ENCODE measurements around the gene SPC24. TPM values are rescaled to one million over a fixed set of nuclear protein-coding genes. Genes with fewer than 3 reads are reported as not detected.

Gene SPC24
- total RNA-seq, 1 donor from 2014 or later, result 3.2 TPM

GRCh38 chr19:11192957-11193939, 37.7 kb upstream of the SPC24 start:
- Histone ChIP-seq H3K79me2 (ENCODE audit: insufficient read depth, low read length) (peaks cover 41% of the 10 kb centered on the region), H3K9me3 (ENCODE audit: insufficient read depth, low read depth, low read length) (no peaks in the 10 kb centered on the region), H3K4me1 (ENCODE audit: insufficient read depth, low read length) (peaks cover 27% of the 10 kb centered on the region), H3K9ac (ENCODE audit: low read length) (no peak overlapping the region), H4K20me1 (ENCODE audit: insufficient read depth, low read length) (peaks cover 15% of the 10 kb centered on the region), H3K36me3 (ENCODE audit: insufficient read depth, low read length) (peaks cover 3% of the 10 kb centered on the region), H3K4me2 (ENCODE audit: low read length) (no peak overlapping the region), H2AFZ (ENCODE audit: low read depth, low read length) (no peak overlapping the region), H3K27me3 (ENCODE audit: insufficient read depth, low read length) (no peaks in the 10 kb centered on the region), H3K4me3 (ENCODE audit: insufficient read depth, low read depth, low read length) (no peak overlapping the region), H3K27ac (ENCODE audit: low read depth, low read length) (no peak overlapping the region)
- no peak for TF ChIP-seq CTCF (IDR thresholded peaks at IDR 0.05; ENCODE audit: insufficient read depth, low read depth, low read length)
- no peak for TF ChIP-seq EZH2 (IDR thresholded peaks at IDR 0.05; ENCODE audit: insufficient read depth, low read length)
- peaks cover 3% of the 10 kb centered on the region for H3K9me3 Mint-ChIP-seq (ENCODE audit: unreplicated experiment)
- H3K4me3 Mint-ChIP-seq (ENCODE audit: unreplicated experiment), result no peak overlapping the region
- DNase-seq (ENCODE audit: low read depth) (no peak), FAIRE-seq (no peak)
- no peaks in the 10 kb centered on the region for H3K27me3 Mint-ChIP-seq (ENCODE audit: low read depth, unreplicated experiment)
- H3K36me3 Mint-ChIP-seq (ENCODE audit: low read depth, unreplicated experiment), result peaks cover 13% of the 10 kb centered on the region
- H3K4me1 Mint-ChIP-seq (ENCODE audit: low read depth, unreplicated experiment), result peaks cover 5% of the 10 kb centered on the region
- no peak overlapping the region for H3K27ac Mint-ChIP-seq (ENCODE audit: unreplicated experiment)

- peaks cover 5% of the 10 kb centered on the region for H3K36me3 ChIP-seq (ENCODE audit: insufficient read depth, low read length)
- peaks cover 24% of the 10 kb centered on the region for H3K4me1 ChIP-seq (ENCODE audit: insufficient read depth, low read length)
- TF ChIP-seq EZH2 (IDR thresholded peaks at IDR 0.05; ENCODE audit: insufficient read depth, low read length) (no peak), CTCF (IDR thresholded peaks at IDR 0.05; ENCODE audit: insufficient read depth, low read depth, low read length) (no peak)
- peak overlapping the region; percentile 7 for H3K4me2 ChIP-seq (ENCODE audit: low read length)
- Mint-ChIP-seq H3K9me3 (ENCODE audit: unreplicated experiment) (peaks cover 3% of the 10 kb centered on the region), H3K4me1 (ENCODE audit: low read depth, unreplicated experiment) (peaks cover 5% of the 10 kb centered on the region), H3K4me3 (ENCODE audit: unreplicated experiment) (no peak overlapping the region), H3K27ac (ENCODE audit: unreplicated experiment) (no peak overlapping the region), H3K36me3 (ENCODE audit: low read depth, unreplicated experiment) (peaks cover 17% of the 10 kb centered on the region), H3K27me3 (ENCODE audit: low read depth, unreplicated experiment) (no peaks in the 10 kb centered on the region)
- H2AFZ ChIP-seq (ENCODE audit: low read depth, low read length), result no peak overlapping the region
- peaks cover 38% of the 10 kb centered on the region for H3K79me2 ChIP-seq (ENCODE audit: insufficient read depth, low read length)
- FAIRE-seq, result no peak
- no peak for DNase-seq (ENCODE audit: low read depth)
- no peak overlapping the region for H3K27ac ChIP-seq (ENCODE audit: low read depth, low read length)
- H3K4me3 ChIP-seq (ENCODE audit: insufficient read depth, low read depth, low read length), result no peak overlapping the region
- no peaks in the 10 kb centered on the region for H3K9me3 ChIP-seq (ENCODE audit: insufficient read depth, low read depth, low read length)
- H3K9ac ChIP-seq (ENCODE audit: low read length), result no peak overlapping the region
- H4K20me1 ChIP-seq (ENCODE audit: insufficient read depth, low read length), result peaks cover 20% of the 10 kb centered on the region
- H3K27me3 ChIP-seq (ENCODE audit: insufficient read depth, low read length), result no peaks in the 10 kb centered on the region
These were observed 36.4 kb upstream of the SPC24 start for GRCh38 chr19:11191934-11192333.
